Renal cortical epithelial cell (primary cell): Measurements from ENCODE around the gene HMBS. TPM values are rescaled to one million over a fixed set of nuclear protein-coding genes. Genes with fewer than 3 reads are reported as not detected.

ENCODE experiments used
- DNase-seq: peaks from one replicate; pipeline ENCODE4 v3.0.0-alpha.2; 2011; ENCODE audit warnings: low read depth
- total RNA-seq: library from RNA; depleted of rRNA; stranded (reverse); fragments of >200 nt; gene quantifications from 2 replicates; pipeline ENCODE4 v1.2.3, GENCODE V29; 2014

HMBS gene
- total RNA-seq, 1 donor from 2014 or later: 24.0 TPM

GRCh38 chr11:119067371-119068222, 17.1 kb upstream of the HMBS start, which contains the start of gene VPS11:
TSS of gene VPS11 (plus strand) at chr11:119067818. CDS start at chr11:119067824, 6 bp downstream.
- peak; percentile 87 for DNase-seq

GRCh38 chr11:119077839-119078238, 6.8 kb upstream of the HMBS start:
- no peak for DNase-seq

GRCh38 chr11:119078675-119079420, 5.8 kb upstream of the HMBS start:
- DNase-seq: no peak

GRCh38 chr11:119081682-119082260, 2.9 kb upstream of the HMBS start:
- DNase-seq: no peak

- DNase-seq: no peak
These were observed 761 bp downstream of the HMBS start for GRCh38 chr11:119085437-119085847.

GRCh38 chr11:119087123-119087522, 2.4 kb downstream of the HMBS start:
- no peak for DNase-seq

GRCh38 chr11:119087747-119088241, 3.1 kb downstream of the HMBS start:
- no peak for DNase-seq

GRCh38 chr11:119088406-119088805, 3.7 kb downstream of the HMBS start:
- DNase-seq: no peak

GRCh38 chr11:119089319-119089718, 4.6 kb downstream of the HMBS start:
- DNase-seq: no peak

- DNase-seq: no peak
These were observed 6.5 kb downstream of the HMBS start for GRCh38 chr11:119091178-119091577.

- no peak for DNase-seq
These were observed 7.5 kb downstream of the HMBS start for GRCh38 chr11:119091966-119092879.

GRCh38 chr11:119092880-119093842, 8.5 kb downstream of the HMBS start:
- DNase-seq: peak; percentile 59

- DNase-seq: no peak
These were observed 9.5 kb downstream of the HMBS start for GRCh38 chr11:119093942-119094815.

- peak; percentile 64 for DNase-seq
These were observed 10.1 kb downstream of the HMBS start for GRCh38 chr11:119094816-119095065.

- DNase-seq: peak; percentile 99
These were observed 10.6 kb downstream of the HMBS start for GRCh38 chr11:119095066-119095880.

GRCh38 chr11:119099711-119100110, 15.0 kb downstream of the HMBS start:
- no peak for DNase-seq

GRCh38 chr11:119100246-119100970, 15.7 kb downstream of the HMBS start:
- peak; percentile 56 for DNase-seq
